HG02943 (cell line): ENCODE results near the gene MCTP1.

Source experiments
- ATAC-seq: cut with Tn5 transposase; IDR thresholded peaks from one replicate; pipeline ENCODE4 v1.9.1; 2021; ENCODE audit warnings: mild to moderate bottlenecking, low read depth, moderate library complexity; ENCODE audit not compliant: unreplicated experiment

MCTP1 gene

GRCh38 chr5:95045181-95045965 lies 239.5 kb downstream of the MCTP1 start:
- no peak for ATAC-seq

GRCh38 chr5:95044096-95044495 lies 240.8 kb downstream of the MCTP1 start:
- no peak for ATAC-seq

GRCh38 chr5:95043648-95044047 lies 241.2 kb downstream of the MCTP1 start:
- no peak for ATAC-seq

GRCh38 chr5:95043234-95043633 lies 241.7 kb downstream of the MCTP1 start:
- ATAC-seq, result no peak

- ATAC-seq, result no peak
These were observed 242.9 kb downstream of the MCTP1 start for GRCh38 chr5:95042037-95042436.

- ATAC-seq, result no peak
These were observed 248.8 kb downstream of the MCTP1 start for GRCh38 chr5:95035891-95036685.

- ATAC-seq, result no peak
These were observed 252.1 kb downstream of the MCTP1 start for GRCh38 chr5:95032801-95033200.

GRCh38 chr5:95029569-95030366 lies 255.1 kb downstream of the MCTP1 start:
- ATAC-seq, result no peak

- no peak for ATAC-seq
These were observed 257.1 kb downstream of the MCTP1 start for GRCh38 chr5:95027775-95028174.

- ATAC-seq, result no peak
These were observed 257.7 kb downstream of the MCTP1 start for GRCh38 chr5:95027151-95027721.

- no peak for ATAC-seq
These were observed 258.2 kb downstream of the MCTP1 start for GRCh38 chr5:95026718-95027117.

- ATAC-seq, result peak; percentile 68
These were observed 261.8 kb downstream of the MCTP1 start for GRCh38 chr5:95022967-95023695.

GRCh38 chr5:95020345-95020744 lies 264.5 kb downstream of the MCTP1 start:
- no peak for ATAC-seq

- no peak for ATAC-seq
These were observed 265.9 kb downstream of the MCTP1 start for GRCh38 chr5:95018946-95019345.

GRCh38 chr5:95018511-95018910 lies 266.4 kb downstream of the MCTP1 start:
- no peak for ATAC-seq

GRCh38 chr5:95009812-95010211 lies 275.1 kb downstream of the MCTP1 start:
- no peak for ATAC-seq

- no peak for ATAC-seq
These were observed 276.8 kb downstream of the MCTP1 start for GRCh38 chr5:95007921-95008597.

GRCh38 chr5:95005811-95006210 lies 279.1 kb downstream of the MCTP1 start:
- ATAC-seq, result no peak

GRCh38 chr5:94998670-94999069 lies 286.2 kb downstream of the MCTP1 start:
- ATAC-seq, result no peak
